ENCODE measurements around the gene NOTCH2.
A peak's percentile ranks its signal among the peaks of the same experiment; 100 is the strongest.

The NOTCH2 gene

GRCh38 chr1:119873135-119874015, 196.1 kb downstream of the NOTCH2 start:
- no peak overlapping the region for H3K27ac ChIP-seq (ENCODE audit: low read depth, low read length)
- H2AK5ac ChIP-seq (ENCODE audit: low read length) = no peak overlapping the region
- H4K91ac ChIP-seq (ENCODE audit: low read depth, low read length) = no peak overlapping the region
- no peak overlapping the region for H3K18ac ChIP-seq (ENCODE audit: low read length)
- no peak overlapping the region for H3K14ac ChIP-seq (ENCODE audit: low read length)
- no peak for DNase-seq
- no peak overlapping the region for H3K4me2 ChIP-seq (ENCODE audit: low read length)
- no peaks in the 10 kb centered on the region for H3K79me1 ChIP-seq (ENCODE audit: low read length)
- no peak overlapping the region for H3K9ac ChIP-seq (ENCODE audit: low read length)
- H3K4ac ChIP-seq (ENCODE audit: low read depth, low read length) = no peak overlapping the region
- H3K4me3 ChIP-seq (ENCODE audit: low read depth, low read length) = no peak overlapping the region
- no peaks in the 10 kb centered on the region for H3K27me3 ChIP-seq (ENCODE audit: insufficient read depth, low read length)
- no CpG with 5 or more reads among the region's 4 CpGs for WGBS (ENCODE audit: extremely low coverage, insufficient coverage, insufficient read length)
- no peak overlapping the region for H2AFZ ChIP-seq (ENCODE audit: insufficient read depth, low read length, poor library complexity)
- H3K9me3 ChIP-seq (ENCODE audit: insufficient read depth, low read depth, low read length) = no peaks in the 10 kb centered on the region
- no peak overlapping the region for H2BK120ac ChIP-seq (ENCODE audit: insufficient read depth, low read length, poor library complexity)
- no peak overlapping the region for H4K8ac ChIP-seq (ENCODE audit: low read depth, low read length)
- H3K36me3 ChIP-seq (ENCODE audit: control insufficient read depth in 1 of 2, insufficient read depth in 2 of 2, low read length in 2 of 2) = no peaks in the 10 kb centered on the region
- H2BK12ac ChIP-seq (ENCODE audit: low read length) = no peak overlapping the region
- H3K79me2 ChIP-seq (ENCODE audit: control insufficient read depth, insufficient read depth, low read length, poor library complexity) = no peaks in the 10 kb centered on the region
- no peak overlapping the region for H3K23ac ChIP-seq (ENCODE audit: low read length)
- H4K12ac ChIP-seq (ENCODE audit: low read depth, low read length) = no peak overlapping the region
- H2BK5ac ChIP-seq (ENCODE audit: low read depth, low read length, poor library complexity) = no peak overlapping the region
- H3K4me1 ChIP-seq (ENCODE audit: control insufficient read depth in 1 of 2, insufficient read depth in 2 of 2, low read length in 2 of 2) = peaks cover 0 to 2% of the 10 kb centered on the region in 2 experiments

GRCh38 chr1:119871881-119872280, 197.6 kb downstream of the NOTCH2 start:
- no CpG with 5 or more reads among the region's 4 CpGs for WGBS (ENCODE audit: extremely low coverage, insufficient coverage, insufficient read length)
- H3K4me3 ChIP-seq (ENCODE audit: low read depth, low read length) = no peak overlapping the region

DNA sequence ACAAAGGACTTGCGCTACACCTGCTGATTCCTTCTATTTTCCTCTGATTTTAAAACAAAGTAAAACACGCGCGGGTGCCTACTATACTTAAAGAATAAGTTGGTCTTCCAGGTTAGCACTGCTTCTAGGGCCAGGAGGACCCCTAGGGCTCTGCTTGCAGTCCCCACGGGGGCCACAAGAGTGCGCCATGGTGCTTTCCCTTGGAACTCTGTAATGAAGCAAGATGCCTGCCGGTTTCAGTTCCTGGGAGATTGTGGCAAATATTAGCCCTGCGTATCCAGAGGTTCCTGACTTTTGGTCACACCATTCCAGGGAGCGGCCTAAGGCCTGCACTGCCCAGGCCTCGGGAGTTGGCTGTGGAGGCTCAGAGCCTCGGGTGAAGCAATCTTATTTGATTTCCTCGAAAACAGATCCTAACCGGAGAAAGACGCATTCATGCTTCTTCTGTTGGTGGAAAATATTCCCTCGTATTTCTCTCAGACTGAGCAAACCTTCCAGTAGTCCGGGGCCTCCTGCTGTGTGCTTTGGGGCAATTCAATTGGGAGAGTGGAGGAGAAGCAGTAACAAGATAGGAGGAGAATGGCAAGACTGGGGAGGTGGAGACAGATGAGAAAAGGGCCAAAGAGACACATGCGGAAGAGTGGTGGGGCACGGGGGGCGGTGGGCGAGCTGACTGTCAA, 198.4 kb downstream of the NOTCH2 start:
- no peak overlapping the region for H3K9ac ChIP-seq (ENCODE audit: low read length)
- no peak overlapping the region for H3K4me2 ChIP-seq (ENCODE audit: low read length)
- H3K27me3 ChIP-seq (ENCODE audit: insufficient read depth, low read length) = no peaks in the 10 kb centered on the region
- H2BK5ac ChIP-seq (ENCODE audit: low read depth, low read length, poor library complexity) = no peak overlapping the region
- H4K8ac ChIP-seq (ENCODE audit: low read depth, low read length) = no peak overlapping the region
- no peaks in the 10 kb centered on the region for H3K9me3 ChIP-seq (ENCODE audit: insufficient read depth, low read depth, low read length)
- H2BK120ac ChIP-seq (ENCODE audit: insufficient read depth, low read length, poor library complexity) = no peak overlapping the region
- DNase-seq = peak; percentile 77 to 91
- WGBS (ENCODE audit: extremely low coverage, insufficient coverage, insufficient read length) = no CpG with 5 or more reads among the region's 20 CpGs
- H3K79me2 ChIP-seq (ENCODE audit: control insufficient read depth, insufficient read depth, low read length, poor library complexity) = no peaks in the 10 kb centered on the region
- no peak overlapping the region for H3K18ac ChIP-seq (ENCODE audit: low read length)
- H4K91ac ChIP-seq (ENCODE audit: low read depth, low read length) = no peak overlapping the region
- no peak overlapping the region for H3K14ac ChIP-seq (ENCODE audit: low read length)
- no peaks in the 10 kb centered on the region for H3K79me1 ChIP-seq (ENCODE audit: low read length)
- H3K23ac ChIP-seq (ENCODE audit: low read length) = no peak overlapping the region
- peak overlapping the region; percentile 18 for H2AFZ ChIP-seq (ENCODE audit: insufficient read depth, low read length, poor library complexity)
- no peak overlapping the region for H3K4ac ChIP-seq (ENCODE audit: low read depth, low read length)
- peaks cover 0 to 2% of the 10 kb centered on the region in 2 experiments for H3K4me1 ChIP-seq (ENCODE audit: control insufficient read depth in 1 of 2, insufficient read depth in 2 of 2, low read length in 2 of 2)
- H2AK5ac ChIP-seq (ENCODE audit: low read length) = no peak overlapping the region
- H3K27ac ChIP-seq (ENCODE audit: low read depth, low read length) = no peak overlapping the region
- no peak overlapping the region for H3K4me3 ChIP-seq (ENCODE audit: low read depth, low read length)
- no peaks in the 10 kb centered on the region for H3K36me3 ChIP-seq (ENCODE audit: control insufficient read depth in 1 of 2, insufficient read depth in 2 of 2, low read length in 2 of 2)
- no peak overlapping the region for H4K12ac ChIP-seq (ENCODE audit: low read depth, low read length)
- H2BK12ac ChIP-seq (ENCODE audit: low read length) = no peak overlapping the region

More at GRCh38 chr1:119871881-119872280, 197.6 kb downstream of the NOTCH2 start:
- no peak overlapping the region for H4K12ac ChIP-seq (ENCODE audit: low read depth, low read length)
- no peak overlapping the region for H3K27ac ChIP-seq (ENCODE audit: low read depth, low read length)
- no peak overlapping the region for H2AFZ ChIP-seq (ENCODE audit: insufficient read depth, low read length, poor library complexity)
- H4K91ac ChIP-seq (ENCODE audit: low read depth, low read length) = no peak overlapping the region
- no peaks in the 10 kb centered on the region for H3K79me1 ChIP-seq (ENCODE audit: low read length)
- no peak overlapping the region for H3K4ac ChIP-seq (ENCODE audit: low read depth, low read length)
- DNase-seq = no peak
- no peak overlapping the region for H3K23ac ChIP-seq (ENCODE audit: low read length)
- H3K36me3 ChIP-seq (ENCODE audit: control insufficient read depth in 1 of 2, insufficient read depth in 2 of 2, low read length in 2 of 2) = no peaks in the 10 kb centered on the region
- H3K4me2 ChIP-seq (ENCODE audit: low read length) = no peak overlapping the region
- H3K27me3 ChIP-seq (ENCODE audit: insufficient read depth, low read length) = no peaks in the 10 kb centered on the region
- no peak overlapping the region for H3K9ac ChIP-seq (ENCODE audit: low read length)
- H3K9me3 ChIP-seq (ENCODE audit: insufficient read depth, low read depth, low read length) = no peaks in the 10 kb centered on the region
- peaks cover 0 to 2% of the 10 kb centered on the region in 2 experiments for H3K4me1 ChIP-seq (ENCODE audit: control insufficient read depth in 1 of 2, insufficient read depth in 2 of 2, low read length in 2 of 2)
- no peak overlapping the region for H4K8ac ChIP-seq (ENCODE audit: low read depth, low read length)
- no peaks in the 10 kb centered on the region for H3K79me2 ChIP-seq (ENCODE audit: control insufficient read depth, insufficient read depth, low read length, poor library complexity)
- H2BK120ac ChIP-seq (ENCODE audit: insufficient read depth, low read length, poor library complexity) = no peak overlapping the region
- no peak overlapping the region for H2BK12ac ChIP-seq (ENCODE audit: low read length)
- no peak overlapping the region for H2BK5ac ChIP-seq (ENCODE audit: low read depth, low read length, poor library complexity)
- no peak overlapping the region for H3K18ac ChIP-seq (ENCODE audit: low read length)
- no peak overlapping the region for H2AK5ac ChIP-seq (ENCODE audit: low read length)
- H3K14ac ChIP-seq (ENCODE audit: low read length) = no peak overlapping the region

DNA sequence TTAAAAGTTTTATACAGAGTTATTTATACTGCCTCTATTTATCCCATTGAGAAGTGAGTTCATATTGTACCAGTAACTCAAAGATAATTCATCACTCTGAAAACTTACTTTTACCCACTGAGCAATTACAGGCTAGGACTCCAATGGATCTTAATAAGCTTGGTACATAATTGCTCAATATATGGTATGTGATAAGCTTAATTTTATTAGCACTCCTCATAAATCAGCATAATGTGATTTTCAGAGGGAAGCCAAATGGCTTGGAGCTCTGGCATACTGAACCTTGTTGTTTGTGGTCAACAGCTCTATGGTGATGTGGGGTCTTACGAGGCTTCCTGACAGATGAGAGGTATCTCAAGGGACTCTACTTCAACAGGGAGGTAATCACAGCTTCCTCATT, 199.5 kb downstream of the NOTCH2 start:
- DNase-seq = no peak
- Histone ChIP-seq H3K4me1 (ENCODE audit: control insufficient read depth in 1 of 2, insufficient read depth in 2 of 2, low read length in 2 of 2) (peaks cover 0 to 2% of the 10 kb centered on the region in 2 experiments), H3K4me3 (ENCODE audit: low read depth, low read length) (no peak overlapping the region), H3K27ac (ENCODE audit: low read depth, low read length) (no peak overlapping the region), H3K27me3 (ENCODE audit: insufficient read depth, low read length) (no peaks in the 10 kb centered on the region), H3K79me1 (ENCODE audit: low read length) (no peaks in the 10 kb centered on the region), H4K8ac (ENCODE audit: low read depth, low read length) (no peak overlapping the region), H3K18ac (ENCODE audit: low read length) (no peak overlapping the region), H2BK120ac (ENCODE audit: insufficient read depth, low read length, poor library complexity) (no peak overlapping the region), H2AK5ac (ENCODE audit: low read length) (no peak overlapping the region), H3K36me3 (ENCODE audit: control insufficient read depth in 1 of 2, insufficient read depth in 2 of 2, low read length in 2 of 2) (no peaks in the 10 kb centered on the region), H4K12ac (ENCODE audit: low read depth, low read length) (no peak overlapping the region), H3K14ac (ENCODE audit: low read length) (no peak overlapping the region), H3K4ac (ENCODE audit: low read depth, low read length) (no peak overlapping the region), H3K79me2 (ENCODE audit: control insufficient read depth, insufficient read depth, low read length, poor library complexity) (no peaks in the 10 kb centered on the region), H2BK12ac (ENCODE audit: low read length) (no peak overlapping the region), H2AFZ (ENCODE audit: insufficient read depth, low read length, poor library complexity) (no peak overlapping the region), H3K9ac (ENCODE audit: low read length) (no peak overlapping the region), H2BK5ac (ENCODE audit: low read depth, low read length, poor library complexity) (no peak overlapping the region), H3K23ac (ENCODE audit: low read length) (no peak overlapping the region), H4K91ac (ENCODE audit: low read depth, low read length) (no peak overlapping the region), H3K4me2 (ENCODE audit: low read length) (no peak overlapping the region), H3K9me3 (ENCODE audit: insufficient read depth, low read depth, low read length) (no peaks in the 10 kb centered on the region)
- no CpG with 5 or more reads among the region's 1 CpG for WGBS (ENCODE audit: extremely low coverage, insufficient coverage, insufficient read length)

Measured in trophoblast cell (in vitro differentiated cells and primary cell).